ENCODE data around the gene RBM11.
"Not testable (repeated sequence)": the region's sequence is repeated elsewhere in the genome, so short reads cannot be mapped to it uniquely, and the experiment has no call there.

The RBM11 gene

GRCh38 chr21:14215971-14216641 lies at the start of gene RBM11:
Gene RBM11 (plus strand): TSS chr21:14216157. CDS start chr21:14216187, 30 bp downstream.
- DNase-seq = peak; percentile 91

- not testable (repeated sequence) for DNase-seq
These were observed 49.3 kb upstream of the RBM11 start for GRCh38 chr21:14166463-14167223.

GRCh38 chr21:14206222-14206621 lies 9.7 kb upstream of the RBM11 start:
- DNase-seq = no peak

GRCh38 chr21:14210738-14211137 lies 5.2 kb upstream of the RBM11 start, which contains the start of gene LIPI:
Gene LIPI (minus strand): TSS chr21:14210955. CDS start chr21:14210845, 110 bp downstream.
- no peak for DNase-seq

GRCh38 chr21:14213164-14213563 lies 2.8 kb upstream of the RBM11 start:
- no peak for DNase-seq

GRCh38 chr21:14223365-14223764 lies 7.4 kb downstream of the RBM11 start:
- no peak for DNase-seq

- no peak for DNase-seq
These were observed 13.4 kb downstream of the RBM11 start for GRCh38 chr21:14229399-14229798.

GRCh38 chr21:14235101-14235500 lies 19.1 kb downstream of the RBM11 start:
- no peak for DNase-seq

- DNase-seq = no peak
These were observed 20.2 kb downstream of the RBM11 start for GRCh38 chr21:14236180-14236579.

GRCh38 chr21:14239281-14239680 lies 23.3 kb downstream of the RBM11 start:
- DNase-seq = no peak

- DNase-seq = peak; percentile 20
These were observed 25.3 kb downstream of the RBM11 start for GRCh38 chr21:14241297-14241696.

- no peak for DNase-seq
These were observed 27.5 kb downstream of the RBM11 start for GRCh38 chr21:14243461-14243860.

- DNase-seq = peak; percentile 59
These were observed 27.9 kb downstream of the RBM11 start for GRCh38 chr21:14243874-14244273.

- peak; percentile 35 for DNase-seq
These were observed 29.0 kb downstream of the RBM11 start for GRCh38 chr21:14244911-14245310.

- no peak for DNase-seq
These were observed 29.8 kb downstream of the RBM11 start for GRCh38 chr21:14245711-14246110.

GRCh38 chr21:14251336-14251735 lies 35.4 kb downstream of the RBM11 start:
- DNase-seq = no peak

- peak; percentile 72 for DNase-seq
These were observed 43.8 kb downstream of the RBM11 start for GRCh38 chr21:14259747-14260146.

GRCh38 chr21:14260174-14260764 lies 44.3 kb downstream of the RBM11 start:
- DNase-seq = no peak

GRCh38 chr21:14262039-14262438 lies 46.1 kb downstream of the RBM11 start:
- DNase-seq = no peak

- DNase-seq = peak; percentile 45
These were observed 47.9 kb downstream of the RBM11 start for GRCh38 chr21:14263879-14264278.

- no peak for DNase-seq
These were observed 49.1 kb downstream of the RBM11 start for GRCh38 chr21:14265023-14265422.

GRCh38 chr21:14267076-14267475 lies 51.1 kb downstream of the RBM11 start:
- no peak for DNase-seq

GRCh38 chr21:14270631-14271030 lies 54.7 kb downstream of the RBM11 start:
- no peak for DNase-seq

- DNase-seq = peak; percentile 83
These were observed 55.1 kb downstream of the RBM11 start for GRCh38 chr21:14271053-14271452.

Data from OCI-M1 (cell line).